PC-3 (cell line): Measurements from ENCODE around the gene IPP. TPM values are rescaled to one million over a fixed set of nuclear protein-coding genes. Genes with fewer than 3 reads are reported as not detected.
"Not testable (repeated sequence)": the region's sequence is repeated elsewhere in the genome, so short reads cannot be mapped to it uniquely, and the experiment has no call there.

Experiments
- ATAC-seq: fragments of 200-7000 bp; cut with Tn5 transposase; 2 replicates; pipeline ENCODE4 v1.9.1; 2020; ENCODE audit warnings: mild to moderate bottlenecking, moderate library complexity
- BruUV-seq: library from RNA; stranded (reverse); fragments of 400-500 nt; replicated peaks from 2 replicates; lab custom pipeline; 2021; lab: Mats Ljungman, UMichigan
- CTCF ChIA-PET: fragments of 300-600 bp; sonication (Branson Sonifier 250); formaldehyde crosslinking; loops from one replicate; lab custom pipeline; 2022; ENCODE audit warnings: antibody characterized with exemption; lab: Charles Lee
- POLR2A ChIA-PET: fragments of 300-600 bp; sonication (Branson Sonifier 250); formaldehyde crosslinking; loops from one replicate; lab custom pipeline; 2022; ENCODE audit warnings: antibody characterized with exemption; ENCODE audit not compliant: unreplicated experiment; lab: Charles Lee
- DNase-seq: peaks from one replicate; pipeline ENCODE4 v3.0.0-alpha.2; 2015
- H2AFZ ChIP-seq: fragments of 300-600 bp; sonication (generic); 2 replicates; pipeline ENCODE4 v1.6.0; 2016; ENCODE audit warnings: antibody characterized with exemption, low read length
- H3F3A ChIP-seq: fragments of 300-600 bp; sonication (generic); one replicate; pipeline ENCODE4 v1.6.0; 2017; ENCODE audit warnings: antibody characterized with exemption, low read length, control low read depth, mild to moderate bottlenecking; ENCODE audit not compliant: unreplicated experiment
- H3K27ac ChIP-seq: fragments of 300-600 bp; sonication (generic); 2 replicates; pipeline ENCODE4 v1.5.1; 2016; ENCODE audit warnings: mild to moderate bottlenecking, low read length
- H3K27me3 ChIP-seq: fragments of 300-600 bp; sonication (generic); 2 replicates; pipeline ENCODE4 v1.6.1; 2016; ENCODE audit warnings: low read length, mixed read lengths
- H3K36me3 ChIP-seq: fragments of 300-600 bp; sonication (generic); 2 replicates; pipeline ENCODE4 v1.6.1; 2016; ENCODE audit warnings: low read depth, mixed run types, low read length, mixed read lengths
- H3K4me1 ChIP-seq: fragments of 300-600 bp; sonication (generic); 2 replicates; pipeline ENCODE4 v1.5.1; 2016; ENCODE audit warnings: low read length; ENCODE audit not compliant: insufficient read depth
- H3K4me2 ChIP-seq: fragments of 300-600 bp; sonication (generic); 2 replicates; pipeline ENCODE4 v1.6.0; 2016; ENCODE audit warnings: low read length
- H3K4me3 ChIP-seq: fragments of 300-600 bp; sonication (generic); 2 replicates; pipeline ENCODE4 v1.5.1; 2016; ENCODE audit warnings: mild to moderate bottlenecking, low read length, mixed read lengths
- H3K79me2 ChIP-seq: fragments of 300-600 bp; sonication (generic); 2 replicates; pipeline ENCODE4 v1.6.1; 2017; ENCODE audit warnings: low read length, mixed read lengths
- H3K9ac ChIP-seq: fragments of 300-600 bp; sonication (generic); 2 replicates; pipeline ENCODE4 v1.6.0; 2016; ENCODE audit warnings: mild to moderate bottlenecking, low read length
- H3K9me2 ChIP-seq: fragments of 300-600 bp; sonication (generic); replicated peaks from 2 replicates; pipeline ENCODE4 v1.6.1; 2016; ENCODE audit warnings: mixed run types, low read length, mixed read lengths
- H3K9me3 ChIP-seq: fragments of 300-600 bp; sonication (generic); 2 replicates; pipeline ENCODE4 v1.6.1; 2016; ENCODE audit warnings: low read length, mixed read lengths
- H4K20me1 ChIP-seq: fragments of 300-600 bp; sonication (generic); 2 replicates; pipeline ENCODE4 v1.6.1; 2016; ENCODE audit warnings: low read length, mixed read lengths
- EZH2 ChIP-seq: fragments of 300-600 bp; sonication (generic); IDR thresholded peaks from one replicate; pipeline ENCODE4 v1.6.1; 2017; ENCODE audit warnings: antibody characterized with exemption, mild to moderate bottlenecking, low read length; ENCODE audit not compliant: unreplicated experiment
- EZH2phosphoT487 ChIP-seq: fragments of 300-600 bp; sonication (generic); IDR thresholded peaks from 2 replicates; pipeline ENCODE4 v1.6.1; 2018; ENCODE audit warnings: mild to moderate bottlenecking, antibody characterized with exemption, low read length, borderline replicate concordance
- intact Hi-C: fragments of 100-400 bp; cut with micrococcal nuclease; formaldehyde crosslinking; loops from 2 replicates; pipeline ENCODE4 v1.9.0; 2023
- total RNA-seq: library from RNA; depleted of rRNA; stranded (reverse); fragments of >200 nt; gene quantifications from 2 replicates; pipeline ENCODE4 v1.2.3, GENCODE V29; 2014
- TF ChIP-seq, protein P1 (sequence below): fragments of 300-600 bp; sonication (generic); conservative IDR thresholded peaks from 2 replicates; pipeline ENCODE4 v1.5.1; 2017; ENCODE audit warnings: antibody characterized with exemption, low read depth, mild to moderate bottlenecking, low read length

The IPP gene
- total RNA-seq, 1 experiment from 2014 or later: 6.6 TPM

DNA sequence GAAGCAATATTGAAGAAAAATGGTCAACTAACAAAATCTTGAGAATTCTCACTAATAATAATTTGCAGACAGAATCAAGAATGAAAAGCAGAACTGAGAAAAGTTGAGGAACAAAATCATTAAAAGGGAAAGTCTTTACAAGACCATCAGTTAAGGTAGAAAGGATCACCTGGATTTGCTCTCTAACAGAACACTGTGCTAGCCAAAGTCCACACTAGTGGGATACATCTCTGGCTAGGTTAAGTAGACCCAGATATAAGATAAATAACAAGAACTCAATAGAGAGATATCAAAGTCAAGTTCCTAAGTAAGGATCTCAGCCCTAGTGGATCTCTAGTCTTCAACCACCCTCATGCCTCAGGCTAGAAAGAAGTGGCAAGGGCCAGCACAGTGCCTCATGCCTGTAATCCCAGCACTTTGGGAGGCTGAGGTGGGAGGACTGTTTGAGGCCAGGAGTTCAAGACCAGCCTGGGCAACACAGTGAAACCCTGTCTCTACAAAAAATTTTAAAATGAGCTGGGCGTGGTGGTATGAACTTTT is 19.6 kb downstream of the IPP start:
- H4K20me1 ChIP-seq: no peaks in the 10 kb centered on the region
- no peaks in the 10 kb centered on the region for H3K79me2 ChIP-seq
- ChIA-PET POLR2A (no interaction called here), CTCF (no interaction called here)
- no peaks in the 10 kb centered on the region for H3K27me3 ChIP-seq
- DNase-seq (no peak), ATAC-seq (no peak)
- no peak for TF ChIP-seq EZH2
- TF ChIP-seq, protein P1, sequence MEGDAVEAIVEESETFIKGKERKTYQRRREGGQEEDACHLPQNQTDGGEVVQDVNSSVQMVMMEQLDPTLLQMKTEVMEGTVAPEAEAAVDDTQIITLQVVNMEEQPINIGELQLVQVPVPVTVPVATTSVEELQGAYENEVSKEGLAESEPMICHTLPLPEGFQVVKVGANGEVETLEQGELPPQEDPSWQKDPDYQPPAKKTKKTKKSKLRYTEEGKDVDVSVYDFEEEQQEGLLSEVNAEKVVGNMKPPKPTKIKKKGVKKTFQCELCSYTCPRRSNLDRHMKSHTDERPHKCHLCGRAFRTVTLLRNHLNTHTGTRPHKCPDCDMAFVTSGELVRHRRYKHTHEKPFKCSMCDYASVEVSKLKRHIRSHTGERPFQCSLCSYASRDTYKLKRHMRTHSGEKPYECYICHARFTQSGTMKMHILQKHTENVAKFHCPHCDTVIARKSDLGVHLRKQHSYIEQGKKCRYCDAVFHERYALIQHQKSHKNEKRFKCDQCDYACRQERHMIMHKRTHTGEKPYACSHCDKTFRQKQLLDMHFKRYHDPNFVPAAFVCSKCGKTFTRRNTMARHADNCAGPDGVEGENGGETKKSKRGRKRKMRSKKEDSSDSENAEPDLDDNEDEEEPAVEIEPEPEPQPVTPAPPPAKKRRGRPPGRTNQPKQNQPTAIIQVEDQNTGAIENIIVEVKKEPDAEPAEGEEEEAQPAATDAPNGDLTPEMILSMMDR: no peak
- TF ChIP-seq EZH2phosphoT487: no peak
- intact Hi-C loops: no loop called here
- peaks cover 9% of the 10 kb centered on the region; the same call in 1 of the 2 replicates for H3K4me1 ChIP-seq
- no peak overlapping the region for H3K4me3 ChIP-seq
- no peaks in the 10 kb centered on the region for H3F3A ChIP-seq
- no peaks in the 10 kb centered on the region for H3K36me3 ChIP-seq
- 0 out of 2 replicates have a peak overlapping the region, but pooled peaks have one; percentile 22 for H3K4me2 ChIP-seq
- no peak overlapping the region for H3K9ac ChIP-seq
- no TSS peak for BruUV-seq
- no peak overlapping the region for H3K27ac ChIP-seq
- no peak overlapping the region for H2AFZ ChIP-seq
- H3K9me3 ChIP-seq: no peaks in the 10 kb centered on the region
- H3K9me2 ChIP-seq: no peaks in the 10 kb centered on the region

DNA sequence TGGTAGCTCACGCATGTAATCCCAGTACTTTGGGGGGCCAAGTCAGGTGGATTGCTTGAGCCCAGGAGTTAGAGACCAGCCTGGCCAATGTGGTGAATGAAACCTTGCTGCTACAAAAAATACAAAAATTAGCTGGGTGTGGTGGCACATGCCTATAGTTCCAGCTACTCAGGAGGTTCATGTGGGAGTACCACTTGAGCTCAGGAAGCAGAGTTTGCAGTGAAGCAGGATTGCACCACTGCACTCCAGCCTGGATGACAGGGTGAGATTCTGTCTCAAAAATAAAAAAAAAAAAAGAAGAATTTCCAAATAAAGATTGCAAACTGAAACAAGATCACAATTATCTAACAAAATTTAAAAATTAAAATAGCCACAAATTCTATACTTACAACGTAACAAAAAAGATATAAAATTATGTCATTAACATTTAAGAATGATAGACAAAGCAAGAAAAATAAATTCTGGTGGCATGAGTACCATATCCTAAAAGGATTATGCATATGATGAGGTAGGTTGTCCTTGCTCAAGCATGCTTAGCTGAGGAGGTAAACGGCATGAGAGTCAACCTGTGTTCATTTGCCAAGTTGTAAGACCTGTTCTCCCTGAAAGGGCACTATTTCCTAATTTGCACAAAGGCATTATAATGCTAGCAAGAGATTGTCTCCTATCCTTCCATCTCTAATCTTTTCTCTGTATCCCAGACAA is 20.2 kb downstream of the IPP start:
- ChIA-PET POLR2A (no interaction called here), CTCF (no interaction called here)
- Histone ChIP-seq H4K20me1 (no peaks in the 10 kb centered on the region), H3K4me2 (0 out of 2 replicates have a peak overlapping the region, but pooled peaks have one; percentile 22), H3K4me1 (peaks cover 9% of the 10 kb centered on the region; the same call in 1 of the 2 replicates), H3K4me3 (no peak overlapping the region), H2AFZ (no peak overlapping the region), H3K36me3 (no peaks in the 10 kb centered on the region), H3K27me3 (no peaks in the 10 kb centered on the region), H3K9ac (no peak overlapping the region), H3F3A (no peaks in the 10 kb centered on the region), H3K27ac (no peak overlapping the region), H3K79me2 (no peaks in the 10 kb centered on the region), H3K9me3 (no peaks in the 10 kb centered on the region), H3K9me2 (no peaks in the 10 kb centered on the region)
- no TSS peak for BruUV-seq
- no peak for TF ChIP-seq EZH2phosphoT487
- ATAC-seq (no peak), DNase-seq (peak; percentile 78)
- intact Hi-C loops: no loop called here

- H3K9ac ChIP-seq, H3K27ac ChIP-seq, H3K4me2 ChIP-seq, H3K27me3 ChIP-seq, BruUV-seq, POLR2A ChIA-PET, H2AFZ ChIP-seq, H3K9me2 ChIP-seq, H3K36me3 ChIP-seq, H3K4me1 ChIP-seq, CTCF ChIA-PET, H3K4me3 ChIP-seq, H3K79me2 ChIP-seq, ATAC-seq, H4K20me1 ChIP-seq, H3F3A ChIP-seq, intact Hi-C loops, H3K9me3 ChIP-seq, DNase-seq: not testable (repeated sequence)
Observed at GRCh38 chr1:45726007-45726406, 24.4 kb downstream of the IPP start.
